Osteoblast (primary cell): ENCODE results near the gene RAB40B. TPM values are rescaled to one million over a fixed set of nuclear protein-coding genes. Genes with fewer than 3 reads are reported as not detected.

Experiments used
- DNase-seq: peaks from one replicate; pipeline ENCODE4 v3.0.0; 2011; ENCODE audit warnings: low spot score, mixed read lengths; ENCODE audit not compliant: insufficient read length; ENCODE audit errors: missing footprints
- H2AFZ ChIP-seq: 2 replicates; pipeline ENCODE4 v1.6.0; 2011; ENCODE audit warnings: mild to moderate bottlenecking, low read length
- H3K27ac ChIP-seq: 2 replicates; pipeline ENCODE4 v1.5.1; 2011; ENCODE audit warnings: mild to moderate bottlenecking, low read depth, low read length, moderate library complexity
- H3K27me3 ChIP-seq: 2 replicates; pipeline ENCODE4 v1.6.0; 2012; ENCODE audit warnings: mild to moderate bottlenecking, control low read depth, inconsistent platforms, low read length, moderate library complexity; ENCODE audit not compliant: insufficient read depth
- H3K36me3 ChIP-seq: 2 replicates; pipeline ENCODE4 v1.5.1; 2011; ENCODE audit warnings: mild to moderate bottlenecking, low read length, control low read depth, moderate library complexity; ENCODE audit not compliant: insufficient read depth
- H3K4me1 ChIP-seq: 2 replicates; pipeline ENCODE4 v1.5.1; 2011; ENCODE audit warnings: mild to moderate bottlenecking, low read length, control low read depth, moderate library complexity; ENCODE audit not compliant: insufficient read depth
- H3K4me2 ChIP-seq: 2 replicates; pipeline ENCODE4 v1.6.0; 2011; ENCODE audit warnings: mild to moderate bottlenecking, low read length; ENCODE audit not compliant: insufficient read depth
- H3K4me3 ChIP-seq: fragments of 200-600 bp; sonication (generic); 3 replicates; pipeline ENCODE4 v1.5.1; 2012; ENCODE audit warnings: mild to moderate bottlenecking, low read length, inconsistent platforms; ENCODE audit not compliant: insufficient read depth
- H3K79me2 ChIP-seq: 2 replicates; pipeline ENCODE4 v1.6.0; 2012; ENCODE audit warnings: mild to moderate bottlenecking, low read length, control low read depth, inconsistent platforms; ENCODE audit not compliant: insufficient read depth
- H3K9me3 ChIP-seq: 2 replicates; pipeline ENCODE4 v1.5.1; 2011; ENCODE audit warnings: low read depth, low read length, control low read depth
- H4K20me1 ChIP-seq: 2 replicates; pipeline ENCODE4 v1.6.0; 2012; ENCODE audit warnings: mild to moderate bottlenecking, low read length, control low read depth; ENCODE audit not compliant: insufficient read depth
- CTCF ChIP-seq: IDR thresholded peaks from 2 replicates; pipeline ENCODE4 v1.5.1; 2011; ENCODE audit warnings: mild to moderate bottlenecking, low read depth, low read length, moderate library complexity; ENCODE audit errors: extremely low read depth
- small RNA-seq: library from RNA; depleted of rRNA; stranded (forward); fragments of <200 nt; gene quantifications from one replicate; pipeline ENCODE3, GENCODE V24; 2012
- total RNA-seq: library from RNA; depleted of rRNA; stranded (reverse); fragments of >200 nt; gene quantifications from 2 replicates; pipeline ENCODE4 v1.2.3, GENCODE V29; 2012

The RAB40B gene
- total RNA-seq, 1 donor = 8.3 TPM

- Histone ChIP-seq H3K9me3 (no peaks in the 10 kb centered on the region), H3K4me2 (no peak overlapping the region), H3K36me3 (peaks cover 63% of the 10 kb centered on the region), H3K4me1 (no peaks in the 10 kb centered on the region), H2AFZ (no peak overlapping the region), H3K27me3 (no peaks in the 10 kb centered on the region), H3K4me3 (no peak overlapping the region), H3K27ac (no peak overlapping the region), H4K20me1 (peaks cover 4% of the 10 kb centered on the region), H3K79me2 (peaks cover 23% of the 10 kb centered on the region)
- no peak for DNase-seq
- no peak for TF ChIP-seq CTCF
Observed at GRCh38 chr17:82605939-82606600, 92.4 kb downstream of the RAB40B start.

Small RNA genes lying within 50 kb of the gene (small RNA-seq; reads per million reads assigned to genes)
- not detected for gene MIR4525

Other genes starting within 250 kb of the RAB40B start
- 72.4 and 75.1 TPM in 2 replicates for gene CYBC1, start 247.9 kb downstream of the RAB40B start, total RNA-seq
- 34.4 and 36.8 TPM in 2 replicates for gene NARF, start 240.0 kb downstream of the RAB40B start, total RNA-seq
- 26.8 and 29.3 TPM in 2 replicates for gene FOXK2, start 179.0 kb downstream of the RAB40B start, total RNA-seq
- 66.2 and 66.3 TPM in 2 replicates for gene WDR45B, start 50.3 kb downstream of the RAB40B start, total RNA-seq
- 10.1 and 13.8 TPM in 2 replicates for gene FN3KRP, start 18.0 kb upstream of the RAB40B start, total RNA-seq
- 2.9 and 4.4 TPM in 2 replicates for gene FN3K, start 36.9 kb upstream of the RAB40B start, total RNA-seq
- gene TBCD, start 53.4 kb upstream of the RAB40B start, total RNA-seq = 28.0 and 29.0 TPM in 2 replicates
- not detected in 2 replicates for gene ZNF750, start 141.3 kb upstream of the RAB40B start, total RNA-seq